NOMO-1 (cell line): ENCODE results near the gene LRRC7.
"Not testable (repeated sequence)": the region's sequence is repeated elsewhere in the genome, so short reads cannot be mapped to it uniquely, and the experiment has no call there.

ENCODE experiments used
- DNase-seq, 2 experiments: peaks; one replicate each; lab custom pipeline; 2025; ENCODE audit not compliant: unreplicated experiment in 2 of 2; lab: John Stamatoyannopoulos, UW

LRRC7 gene

GRCh38 chr1:70025052-70025451 lies 457.3 kb downstream of the LRRC7 start:
- DNase-seq = no peak

- no peak for DNase-seq
Observed at GRCh38 chr1:70025846-70026245, 458.1 kb downstream of the LRRC7 start.

- DNase-seq = no peak
Observed at GRCh38 chr1:70033266-70033873, 465.6 kb downstream of the LRRC7 start.

GRCh38 chr1:70033936-70034335 lies 466.2 kb downstream of the LRRC7 start:
- no peak for DNase-seq

DNA sequence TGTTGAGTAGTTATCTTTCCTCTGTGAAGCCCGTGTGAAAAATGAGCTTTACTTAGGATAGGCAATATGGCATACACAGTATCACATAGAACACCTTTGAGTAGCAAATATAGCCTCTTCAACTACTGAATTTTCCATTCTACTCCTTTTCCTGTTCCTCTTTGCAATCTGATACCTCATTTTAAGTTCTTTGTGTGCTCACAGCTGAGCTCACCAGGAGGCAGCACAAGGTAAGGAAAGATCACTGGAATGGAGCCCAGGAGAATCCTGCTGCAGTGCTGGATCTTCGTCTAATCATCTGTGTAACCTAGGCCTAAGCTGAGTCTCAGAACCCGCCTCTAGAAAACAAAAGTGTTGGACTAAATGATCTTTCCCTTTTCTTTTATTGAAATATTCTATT lies 466.7 kb downstream of the LRRC7 start:
- DNase-seq = peak; percentile 25 to 33

GRCh38 chr1:70038025-70038424 lies 470.3 kb downstream of the LRRC7 start:
- DNase-seq = peak; percentile 22 to 54

GRCh38 chr1:70039485-70039884 lies 471.8 kb downstream of the LRRC7 start:
- DNase-seq = no peak

DNA sequence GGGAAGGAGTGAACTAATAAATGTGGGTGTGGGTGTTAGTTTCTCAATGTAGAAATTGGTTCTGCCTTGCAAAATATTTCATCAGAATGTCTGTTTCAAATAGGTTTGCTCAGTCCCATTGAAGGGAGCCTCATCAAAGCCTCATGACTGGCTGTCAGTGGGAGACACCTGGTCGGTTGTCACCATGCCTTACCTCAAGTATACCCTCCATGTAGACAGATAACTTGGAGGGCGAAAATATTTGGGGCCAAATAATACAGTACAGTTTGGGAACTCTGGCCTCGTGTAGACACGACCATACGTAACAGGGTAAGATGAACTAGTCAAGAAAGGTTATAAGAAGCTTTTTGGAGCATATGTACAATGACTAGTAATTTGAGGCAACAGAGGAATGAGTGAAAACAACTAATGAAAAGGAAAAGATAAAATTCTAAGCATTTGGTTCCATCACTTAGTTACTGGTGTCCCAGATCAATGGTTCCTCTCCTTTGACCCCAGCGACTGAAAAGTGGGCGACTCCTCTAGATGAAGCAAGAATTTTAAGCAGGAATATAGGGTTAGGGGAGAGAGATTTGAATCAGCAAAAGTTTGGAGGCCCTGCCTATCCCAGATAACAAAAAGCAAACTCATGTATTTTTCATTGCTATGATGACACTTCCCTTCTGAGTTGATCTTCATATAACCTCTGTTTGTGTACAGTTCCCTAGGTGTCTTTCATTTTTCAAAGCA lies 473.8 kb downstream of the LRRC7 start:
- peak; percentile 31 to 68 for DNase-seq

DNA sequence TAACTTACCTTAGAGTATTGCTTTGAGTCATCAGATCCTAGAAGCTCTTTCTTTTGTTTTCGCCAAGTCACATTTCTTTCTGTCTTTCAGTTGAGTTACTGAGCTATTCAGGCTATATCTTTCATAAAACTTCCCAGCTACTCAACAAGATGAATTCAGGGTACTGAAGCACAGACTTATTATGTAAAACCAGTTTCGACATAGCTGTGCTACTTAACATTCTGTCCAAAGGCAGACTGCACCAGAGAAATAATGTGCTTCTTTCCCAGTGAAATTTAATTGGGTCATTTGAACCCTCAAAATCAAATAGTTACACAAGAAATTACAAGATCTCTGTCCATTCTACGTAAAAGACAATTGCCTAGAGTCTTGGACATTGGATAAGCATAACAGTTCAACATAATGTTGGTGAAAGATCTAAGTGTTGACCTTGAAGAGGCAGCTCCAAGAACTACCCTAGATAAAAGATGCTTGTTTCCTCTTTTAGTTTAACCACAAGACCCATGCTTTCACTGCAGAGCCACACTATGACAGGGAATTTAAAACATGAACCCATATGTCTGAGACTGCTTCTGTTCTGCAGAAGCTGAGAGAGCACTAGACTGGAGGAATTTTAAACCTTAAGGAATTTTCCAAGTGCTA lies 474.5 kb downstream of the LRRC7 start:
- DNase-seq = peak; percentile 42 to 87

DNA sequence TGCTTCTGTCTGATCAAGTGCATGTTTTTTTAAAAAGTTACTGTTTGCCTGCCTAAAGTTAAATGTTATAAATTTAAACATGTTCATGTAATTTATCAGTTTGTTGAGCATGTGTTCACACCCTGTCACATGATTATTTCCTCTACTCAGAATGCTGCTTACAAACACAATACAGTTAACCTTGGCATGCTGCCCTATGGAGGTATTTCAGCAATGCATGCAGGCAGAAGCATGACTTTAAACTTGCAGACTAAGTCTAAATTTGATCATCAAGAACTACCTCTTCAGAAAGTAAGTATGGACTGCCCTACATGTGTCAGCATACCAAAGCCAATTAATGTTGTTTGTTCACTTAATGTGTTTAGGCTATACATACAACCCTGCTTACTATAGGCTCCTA lies 476.1 kb downstream of the LRRC7 start:
- DNase-seq = no peak

- no peak for DNase-seq
Observed at GRCh38 chr1:70044832-70045231, 477.1 kb downstream of the LRRC7 start.

DNA sequence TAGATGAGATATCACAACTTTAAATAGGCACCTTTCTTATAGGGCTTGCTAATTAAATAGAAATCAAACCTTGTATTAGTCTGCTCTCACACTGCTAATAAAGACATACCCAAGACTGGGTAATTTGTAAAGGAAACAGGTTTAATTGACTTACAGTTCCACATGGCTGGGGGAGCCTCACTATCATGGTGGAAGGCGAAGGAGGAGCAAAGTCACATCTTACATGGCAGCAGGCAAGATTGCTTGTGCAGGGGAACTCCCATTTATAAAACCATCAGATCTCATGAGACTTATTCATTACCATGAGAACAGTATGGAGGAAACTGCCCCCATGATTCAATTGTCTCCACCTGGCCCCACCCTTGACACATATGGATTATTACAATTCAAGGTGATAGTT lies 477.9 kb downstream of the LRRC7 start:
- DNase-seq = not testable (repeated sequence)

GRCh38 chr1:70048336-70049094 lies 480.8 kb downstream of the LRRC7 start:
- no peak for DNase-seq

GRCh38 chr1:70051926-70052325 lies 484.2 kb downstream of the LRRC7 start:
- no peak for DNase-seq

DNA sequence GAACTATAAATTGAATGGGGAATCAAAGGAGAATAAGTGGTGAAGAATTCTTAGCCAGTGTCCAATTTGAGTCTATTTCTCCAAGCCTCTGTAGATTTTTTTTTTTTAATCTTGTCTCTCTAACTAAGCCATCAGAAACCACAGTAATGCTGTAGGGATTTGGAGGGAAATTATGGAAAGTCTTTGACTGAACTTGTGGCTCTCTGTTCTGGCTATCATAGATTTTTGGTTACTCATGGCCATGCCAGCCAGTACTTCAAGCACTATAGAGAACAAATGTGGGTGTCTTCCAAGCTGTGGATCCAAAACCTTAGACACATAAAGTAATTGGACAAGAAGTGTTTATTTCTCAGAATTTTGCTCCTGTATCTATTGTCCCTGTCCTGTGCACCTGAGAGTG lies 489.8 kb downstream of the LRRC7 start:
- no peak for DNase-seq

DNA sequence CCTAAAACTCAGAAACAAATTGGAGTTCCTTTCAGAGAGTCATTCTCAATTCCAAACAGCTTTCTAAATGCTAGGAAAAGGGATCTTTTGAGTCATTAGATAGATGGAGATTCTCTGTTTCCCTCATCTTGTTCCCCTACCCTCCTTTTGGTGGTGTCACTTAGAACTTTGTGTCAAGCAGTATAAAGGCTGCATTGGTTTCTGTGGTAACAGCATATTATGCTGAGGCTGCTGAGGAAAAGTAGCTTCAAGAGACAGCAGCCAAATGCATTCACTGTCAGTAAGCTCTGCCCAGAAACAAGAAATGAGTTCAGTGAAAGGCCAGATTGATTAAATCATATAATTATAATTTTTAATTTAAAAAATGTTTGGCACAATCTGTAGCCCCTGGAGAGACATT lies 493.5 kb downstream of the LRRC7 start:
- no peak for DNase-seq

DNA sequence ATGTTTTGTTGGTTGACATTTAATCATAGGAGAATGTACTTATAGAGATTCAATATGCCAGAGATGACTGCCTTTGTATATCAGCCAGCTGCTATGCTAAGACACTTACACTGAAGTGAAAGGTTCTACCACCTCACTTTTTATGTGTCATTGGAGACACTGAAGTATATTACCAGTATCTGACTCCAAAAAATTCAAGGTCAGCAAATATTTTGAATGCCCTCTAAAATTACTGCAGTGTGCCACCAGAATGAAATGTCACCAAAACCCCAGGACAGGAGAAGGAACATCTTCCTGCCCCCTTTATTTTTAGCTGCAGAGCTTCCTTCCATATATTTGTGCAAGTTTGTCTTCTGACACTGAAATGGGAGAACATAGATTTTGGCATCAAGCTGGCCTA lies 496.1 kb downstream of the LRRC7 start:
- DNase-seq = no peak

GRCh38 chr1:70066711-70067110 lies 499.0 kb downstream of the LRRC7 start:
- no peak for DNase-seq

DNA sequence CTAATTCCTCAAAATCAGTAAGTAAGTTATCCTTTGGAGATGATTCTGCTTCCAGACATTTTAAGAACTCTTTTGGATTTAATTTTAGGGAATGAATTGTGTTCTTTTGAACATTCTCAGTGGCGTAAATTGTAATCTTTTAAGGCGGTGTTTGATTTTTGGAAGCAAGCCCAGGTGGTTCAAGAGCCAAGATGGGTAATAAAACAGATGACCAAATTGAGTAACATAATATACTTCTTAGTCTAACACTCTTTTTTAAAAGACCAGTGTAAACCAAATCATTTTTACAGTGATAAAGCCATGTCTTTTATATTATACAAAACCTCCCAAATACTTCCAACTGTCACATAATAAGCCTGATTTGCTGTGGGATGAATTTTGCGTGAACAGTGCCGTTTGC lies 503.9 kb downstream of the LRRC7 start:
- no peak for DNase-seq

DNA sequence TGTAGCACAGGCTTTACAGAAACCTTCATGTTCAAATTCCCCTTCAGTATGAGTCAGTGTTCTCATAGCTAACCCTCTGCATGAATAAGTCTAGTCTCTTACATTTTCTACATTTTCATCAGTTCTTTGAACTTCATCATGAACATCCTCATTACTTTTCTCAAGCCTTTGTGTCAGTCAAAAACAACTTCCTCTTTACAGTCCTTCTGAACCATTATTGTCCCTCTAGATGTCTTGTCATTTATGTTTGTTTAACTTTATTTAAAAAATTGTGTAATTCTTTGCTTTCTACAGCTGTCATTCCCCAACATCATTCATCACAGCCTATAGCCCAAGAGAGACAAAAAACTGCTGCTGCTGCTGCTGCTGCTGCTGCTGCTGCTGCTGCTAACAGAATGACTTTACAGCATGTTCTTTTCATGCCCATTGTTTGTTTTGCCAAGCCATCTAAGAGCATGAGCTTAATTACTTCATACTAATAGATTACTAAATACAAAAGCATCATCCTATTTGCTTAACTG lies 504.6 kb downstream of the LRRC7 start:
- DNase-seq = peak in 1 of 2 experiments; percentile 63

GRCh38 chr1:70075761-70076160 lies 508.0 kb downstream of the LRRC7 start:
- no peak for DNase-seq
